A673 (cell line): Measurements from ENCODE around the gene MFAP5.

Experiments used
- EZH2 ChIP-seq: fragments of 200-600 bp; sonication (generic); IDR thresholded peaks from 2 replicates; pipeline ENCODE4 v1.6.1; 2017; ENCODE audit warnings: borderline replicate concordance, low read depth, mild to moderate bottlenecking, mixed read lengths, antibody characterized with exemption, low read length; ENCODE audit not compliant: poor library complexity, severe bottlenecking
- TF ChIP-seq, protein P1 (sequence below): fragments of 300-800, 200-600 bp; sonication (generic); conservative IDR thresholded peaks from 2 replicates; pipeline ENCODE4 v1.5.1; 2017; ENCODE audit warnings: low read depth, mild to moderate bottlenecking, antibody characterized with exemption, low read length, moderate library complexity, mixed read lengths

DNA sequence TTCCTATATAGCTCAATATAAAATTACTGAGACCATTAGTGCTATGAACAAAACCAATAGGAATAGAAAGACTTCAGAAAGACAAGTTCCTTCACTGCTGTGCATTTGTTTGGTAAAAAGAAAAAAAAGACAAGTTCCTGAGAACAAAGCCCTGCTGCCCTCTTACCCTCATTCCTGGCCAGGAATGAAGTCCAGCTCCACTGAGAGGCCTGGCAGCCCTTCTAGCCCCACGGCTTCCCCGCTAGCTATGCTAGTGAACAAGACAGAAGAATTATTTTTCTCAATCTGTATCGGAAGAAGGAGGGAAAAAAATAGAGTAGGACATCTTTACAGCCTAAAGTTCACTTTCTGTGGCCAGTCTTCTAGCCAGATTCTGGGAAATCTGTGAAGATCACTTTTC lies 1.6 kb downstream of the MFAP5 start:
- TF ChIP-seq, protein P1, sequence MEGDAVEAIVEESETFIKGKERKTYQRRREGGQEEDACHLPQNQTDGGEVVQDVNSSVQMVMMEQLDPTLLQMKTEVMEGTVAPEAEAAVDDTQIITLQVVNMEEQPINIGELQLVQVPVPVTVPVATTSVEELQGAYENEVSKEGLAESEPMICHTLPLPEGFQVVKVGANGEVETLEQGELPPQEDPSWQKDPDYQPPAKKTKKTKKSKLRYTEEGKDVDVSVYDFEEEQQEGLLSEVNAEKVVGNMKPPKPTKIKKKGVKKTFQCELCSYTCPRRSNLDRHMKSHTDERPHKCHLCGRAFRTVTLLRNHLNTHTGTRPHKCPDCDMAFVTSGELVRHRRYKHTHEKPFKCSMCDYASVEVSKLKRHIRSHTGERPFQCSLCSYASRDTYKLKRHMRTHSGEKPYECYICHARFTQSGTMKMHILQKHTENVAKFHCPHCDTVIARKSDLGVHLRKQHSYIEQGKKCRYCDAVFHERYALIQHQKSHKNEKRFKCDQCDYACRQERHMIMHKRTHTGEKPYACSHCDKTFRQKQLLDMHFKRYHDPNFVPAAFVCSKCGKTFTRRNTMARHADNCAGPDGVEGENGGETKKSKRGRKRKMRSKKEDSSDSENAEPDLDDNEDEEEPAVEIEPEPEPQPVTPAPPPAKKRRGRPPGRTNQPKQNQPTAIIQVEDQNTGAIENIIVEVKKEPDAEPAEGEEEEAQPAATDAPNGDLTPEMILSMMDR: no peak
- TF ChIP-seq EZH2: no peak
